Gastrocnemius medialis (tissue), 4 donors: Measurements from ENCODE around the gene MAP3K7CL.

ENCODE experiments used
- CTCF ChIP-seq, 5 experiments: fragments of 450-650 bp in 3 of 5; fragments of 200-600 bp in 2 of 5; sonication (generic) in 2 of 5; IDR thresholded peaks in 4 of 5; conservative IDR thresholded peaks in 1 of 5; 1 replicate in 4 of 5; 2 replicates in 1 of 5; pipeline ENCODE4 v1.5.1; 2016 to 2019; ENCODE audit warnings: antibody characterized with exemption in 5 of 5, mild to moderate bottlenecking in 3 of 5, moderate library complexity in 3 of 5
- POLR2A ChIP-seq, 2 donors: fragments of 450-650 bp; IDR thresholded peaks; one replicate each; pipeline ENCODE4 v1.6.1; 2017; ENCODE audit warnings: antibody characterized with exemption in 2 of 2, mild to moderate bottlenecking in 2 of 2, moderate library complexity in 2 of 2

DNA sequence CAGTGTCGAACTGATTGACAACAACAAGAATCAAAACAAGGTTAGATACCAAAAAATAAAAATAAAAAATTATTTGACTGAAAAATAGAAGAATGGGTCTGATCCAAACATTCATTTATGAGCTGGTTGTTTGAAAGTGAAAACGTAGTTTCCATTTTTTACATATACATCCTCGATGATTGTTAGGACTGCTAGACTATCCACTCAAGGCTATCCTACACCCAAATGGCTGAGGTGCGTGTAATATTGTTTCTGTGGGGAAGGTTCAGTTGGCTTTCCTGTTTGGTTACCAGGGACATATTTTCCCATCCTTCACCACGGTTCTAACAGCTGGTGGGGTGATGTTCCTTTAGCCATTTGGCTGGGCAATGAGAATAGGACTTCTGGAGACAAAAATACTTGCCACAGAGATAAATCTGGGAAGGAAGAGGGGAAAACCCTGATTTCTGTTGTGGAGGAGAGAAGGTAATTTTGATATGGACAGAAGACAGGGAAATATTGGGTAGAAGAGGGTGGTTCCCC lies 66.3 kb downstream of the MAP3K7CL start:
- TF ChIP-seq CTCF (IDR thresholded peaks at IDR 0.05 in 4 of 5, conservative IDR thresholded peaks at IDR 0.05 in 1 of 5) (no peak), POLR2A (IDR thresholded peaks at IDR 0.05) (no peak)
